ENCODE measurements around the gene ZNF684.

DNA sequence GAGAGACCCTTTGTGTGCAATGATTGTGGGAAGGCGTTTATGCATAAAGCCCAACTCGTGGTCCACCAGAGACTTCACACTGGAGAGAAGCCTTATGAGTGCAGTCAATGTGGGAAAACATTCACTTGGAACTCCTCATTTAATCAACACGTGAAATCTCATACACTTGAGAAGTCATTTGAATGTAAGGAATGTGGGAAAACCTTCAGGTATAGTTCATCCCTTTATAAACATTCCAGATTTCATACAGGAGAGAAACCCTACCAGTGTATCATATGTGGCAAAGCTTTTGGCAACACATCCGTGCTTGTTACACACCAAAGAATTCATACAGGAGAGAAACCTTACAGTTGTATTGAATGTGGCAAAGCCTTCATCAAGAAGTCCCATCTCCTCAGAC lies 15.5 kb downstream of the ZNF684 start:
- no peak for TF ChIP-seq BRCA1 (IDR thresholded peaks at IDR 0.05; ENCODE audit: low read depth, low read length)
- TF ChIP-seq, protein P1, sequence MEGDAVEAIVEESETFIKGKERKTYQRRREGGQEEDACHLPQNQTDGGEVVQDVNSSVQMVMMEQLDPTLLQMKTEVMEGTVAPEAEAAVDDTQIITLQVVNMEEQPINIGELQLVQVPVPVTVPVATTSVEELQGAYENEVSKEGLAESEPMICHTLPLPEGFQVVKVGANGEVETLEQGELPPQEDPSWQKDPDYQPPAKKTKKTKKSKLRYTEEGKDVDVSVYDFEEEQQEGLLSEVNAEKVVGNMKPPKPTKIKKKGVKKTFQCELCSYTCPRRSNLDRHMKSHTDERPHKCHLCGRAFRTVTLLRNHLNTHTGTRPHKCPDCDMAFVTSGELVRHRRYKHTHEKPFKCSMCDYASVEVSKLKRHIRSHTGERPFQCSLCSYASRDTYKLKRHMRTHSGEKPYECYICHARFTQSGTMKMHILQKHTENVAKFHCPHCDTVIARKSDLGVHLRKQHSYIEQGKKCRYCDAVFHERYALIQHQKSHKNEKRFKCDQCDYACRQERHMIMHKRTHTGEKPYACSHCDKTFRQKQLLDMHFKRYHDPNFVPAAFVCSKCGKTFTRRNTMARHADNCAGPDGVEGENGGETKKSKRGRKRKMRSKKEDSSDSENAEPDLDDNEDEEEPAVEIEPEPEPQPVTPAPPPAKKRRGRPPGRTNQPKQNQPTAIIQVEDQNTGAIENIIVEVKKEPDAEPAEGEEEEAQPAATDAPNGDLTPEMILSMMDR (IDR thresholded peaks at IDR 0.05; ENCODE audit: control extremely low read depth in 1 of 3, insufficient read depth in 1 of 3, low read depth in 1 of 3, low read length in 3 of 3), result no peak
- TF ChIP-seq FOSL1 (IDR thresholded peaks at IDR 0.05; ENCODE audit: insufficient read depth, low read depth, low read length), result no peak

Data from H1 (cell line).